ENCODE measurements around the gene PSME1.

DNA sequence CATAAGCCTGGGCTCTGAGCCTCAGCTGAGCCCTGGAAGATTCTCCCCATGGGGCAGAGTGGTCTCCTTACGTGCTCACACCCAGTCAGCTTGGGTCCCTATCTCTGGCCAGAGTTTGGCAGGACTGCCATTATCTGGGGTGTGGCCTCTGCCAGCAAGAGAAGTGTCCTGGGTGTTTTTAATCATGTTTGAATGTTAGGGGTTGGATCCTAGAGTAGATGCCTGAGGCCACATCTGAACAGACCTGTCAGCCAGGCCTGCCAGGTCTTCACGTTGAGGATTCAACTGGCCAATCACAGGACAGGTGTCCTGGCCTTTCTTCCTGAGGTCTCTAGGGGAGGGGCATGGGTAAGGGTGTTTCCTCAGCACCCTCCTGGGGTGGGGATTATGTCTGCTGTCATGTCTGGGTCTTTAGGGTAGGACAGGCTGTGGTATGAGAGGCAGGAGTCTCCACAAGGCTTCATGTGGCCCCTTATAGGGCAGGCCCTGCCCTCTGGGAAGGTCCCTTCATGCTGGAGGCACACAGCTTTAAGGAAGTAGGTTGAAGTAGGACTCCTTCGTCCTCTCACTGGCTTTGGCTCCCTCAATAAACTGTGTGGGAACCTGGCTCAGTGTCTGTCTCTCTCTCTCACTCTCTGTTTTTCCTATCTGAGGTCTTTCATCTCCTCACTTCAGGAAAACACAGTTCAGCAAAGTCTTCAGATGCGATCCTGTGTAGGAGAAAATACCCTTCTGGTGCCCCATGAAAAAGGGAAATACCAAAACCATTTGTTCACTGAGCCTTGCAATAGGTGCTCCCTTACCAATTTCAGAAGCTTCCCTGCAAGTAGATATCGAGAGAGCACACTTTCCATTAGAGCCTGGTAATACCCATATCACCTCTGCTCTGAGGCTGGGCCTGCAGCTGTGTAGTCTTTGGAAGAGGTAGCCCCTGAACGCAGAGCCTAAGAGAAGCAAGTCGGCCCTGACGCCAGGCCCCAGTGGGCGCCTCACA, 12.3 kb upstream of the PSME1 start:
- TF ChIP-seq, protein P1, sequence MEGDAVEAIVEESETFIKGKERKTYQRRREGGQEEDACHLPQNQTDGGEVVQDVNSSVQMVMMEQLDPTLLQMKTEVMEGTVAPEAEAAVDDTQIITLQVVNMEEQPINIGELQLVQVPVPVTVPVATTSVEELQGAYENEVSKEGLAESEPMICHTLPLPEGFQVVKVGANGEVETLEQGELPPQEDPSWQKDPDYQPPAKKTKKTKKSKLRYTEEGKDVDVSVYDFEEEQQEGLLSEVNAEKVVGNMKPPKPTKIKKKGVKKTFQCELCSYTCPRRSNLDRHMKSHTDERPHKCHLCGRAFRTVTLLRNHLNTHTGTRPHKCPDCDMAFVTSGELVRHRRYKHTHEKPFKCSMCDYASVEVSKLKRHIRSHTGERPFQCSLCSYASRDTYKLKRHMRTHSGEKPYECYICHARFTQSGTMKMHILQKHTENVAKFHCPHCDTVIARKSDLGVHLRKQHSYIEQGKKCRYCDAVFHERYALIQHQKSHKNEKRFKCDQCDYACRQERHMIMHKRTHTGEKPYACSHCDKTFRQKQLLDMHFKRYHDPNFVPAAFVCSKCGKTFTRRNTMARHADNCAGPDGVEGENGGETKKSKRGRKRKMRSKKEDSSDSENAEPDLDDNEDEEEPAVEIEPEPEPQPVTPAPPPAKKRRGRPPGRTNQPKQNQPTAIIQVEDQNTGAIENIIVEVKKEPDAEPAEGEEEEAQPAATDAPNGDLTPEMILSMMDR (conservative IDR thresholded peaks at IDR 0.05 in 1 of 2, IDR thresholded peaks at IDR 0.05 in 1 of 2; ENCODE audit: extremely low read depth in 1 of 2, insufficient read depth in 1 of 2, low read depth in 1 of 2, low read length in 2 of 2): no peak
- no peak for TF ChIP-seq EZH2 (IDR thresholded peaks at IDR 0.05; ENCODE audit: borderline replicate concordance, low read length)
